ENCODE results near the gene CLCF1.
"Not testable (repeated sequence)": the region's sequence is repeated elsewhere in the genome, so short reads cannot be mapped to it uniquely, and the experiment has no call there.

Gene CLCF1

DNA sequence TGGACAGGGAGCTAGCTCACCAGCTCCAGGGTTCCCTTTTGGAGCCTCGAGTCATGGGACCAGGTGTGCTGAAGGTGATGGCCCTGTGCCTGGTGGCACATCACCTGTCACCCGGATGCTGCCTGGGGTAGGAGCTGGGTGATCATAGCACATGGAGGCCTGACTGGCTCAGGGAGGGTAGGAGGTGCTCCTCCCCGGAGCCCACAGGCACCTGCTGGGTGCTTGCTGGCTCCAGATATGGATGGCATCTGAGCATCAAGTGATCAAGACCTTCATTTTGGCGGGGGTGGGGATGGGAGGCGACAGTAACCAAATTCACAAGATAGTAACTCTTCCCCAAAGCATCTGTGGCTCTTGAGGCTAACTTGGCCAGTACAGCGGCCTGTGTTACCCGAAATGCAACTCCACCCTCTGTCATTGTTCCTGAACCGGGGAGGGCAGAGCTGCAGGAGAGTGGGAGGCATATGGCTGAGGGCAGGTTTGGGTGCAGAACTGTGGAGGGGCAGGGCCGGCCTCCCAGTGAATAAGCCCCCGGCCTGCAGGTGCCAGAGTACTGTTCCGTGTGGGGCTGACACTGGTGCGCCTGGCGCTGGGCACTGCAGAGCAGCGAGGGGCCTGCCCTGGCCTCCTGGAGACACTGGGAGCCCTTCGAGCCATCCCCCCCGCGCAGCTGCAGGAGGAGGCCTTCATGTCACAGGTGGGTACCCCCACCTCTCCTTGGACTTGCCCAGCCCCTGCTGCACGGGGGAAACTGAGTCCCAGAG lies 35.2 kb upstream of the CLCF1 start:
- no peak for DNase-seq (ENCODE audit: low read depth in 2 of 2)

GRCh38 chr11:67407688-67408163 lies 34.3 kb upstream of the CLCF1 start:
- no peak for DNase-seq (ENCODE audit: low read depth in 2 of 2)

GRCh38 chr11:67406969-67407687 lies 33.7 kb upstream of the CLCF1 start:
- no peak for DNase-seq (ENCODE audit: low read depth in 2 of 2)

DNA sequence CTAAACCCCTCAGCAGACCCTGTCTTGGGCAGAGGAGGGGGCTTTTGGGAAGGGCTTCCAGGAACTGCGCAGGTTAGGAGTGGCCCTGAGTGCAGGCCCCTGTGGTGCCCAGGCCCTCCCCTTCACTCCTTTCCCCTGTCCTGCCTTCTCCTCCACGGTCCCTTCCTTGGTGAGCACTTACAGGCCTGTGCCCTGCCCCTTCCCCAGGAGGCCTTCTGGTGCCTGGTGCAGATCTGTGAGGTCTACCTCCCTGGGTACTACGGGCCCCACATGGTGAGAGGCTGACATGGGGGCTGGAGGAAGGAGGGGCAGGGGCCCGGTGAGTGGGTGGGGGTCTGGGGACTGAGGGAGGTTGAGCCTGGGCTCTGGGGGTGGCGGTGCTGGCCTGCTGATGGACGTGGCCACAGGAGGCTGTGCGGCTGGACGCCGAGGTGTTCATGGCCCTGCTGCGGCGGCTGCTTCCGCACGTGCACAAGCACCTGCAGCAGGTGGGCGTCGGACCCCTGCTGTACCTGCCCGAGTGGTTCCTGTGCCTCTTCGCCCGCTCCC lies 33.1 kb upstream of the CLCF1 start:
- no peak for DNase-seq (ENCODE audit: low read depth in 2 of 2)

- DNase-seq (ENCODE audit: low read depth in 2 of 2), result no peak
These were observed 32.4 kb upstream of the CLCF1 start for GRCh38 chr11:67405688-67406339.

- no peak for DNase-seq (ENCODE audit: low read depth in 2 of 2)
These were observed 31.8 kb upstream of the CLCF1 start for GRCh38 chr11:67405196-67405567.

- no peak for DNase-seq (ENCODE audit: low read depth in 2 of 2)
These were observed 31.3 kb upstream of the CLCF1 start for GRCh38 chr11:67404515-67405195.

DNA sequence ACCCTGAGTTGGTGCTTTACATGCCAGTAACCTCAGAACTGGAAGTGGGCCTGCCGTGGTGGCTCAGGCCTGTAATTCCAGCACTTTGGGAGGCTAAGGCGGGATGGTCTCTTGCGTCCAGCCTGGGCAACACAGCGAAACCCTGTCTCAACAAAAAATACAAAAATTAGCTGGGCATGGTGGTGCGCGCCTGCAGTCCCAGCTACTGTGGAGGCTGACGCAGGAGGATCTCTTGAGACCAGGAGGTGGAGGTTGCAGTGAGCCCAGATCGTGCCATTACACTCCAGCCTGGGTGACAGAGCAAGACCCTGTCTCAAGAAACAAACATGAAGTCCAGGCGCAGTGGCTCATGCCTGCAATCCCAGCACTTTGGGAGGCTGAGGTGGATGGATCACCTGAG lies 29.7 kb upstream of the CLCF1 start:
- not testable (repeated sequence) for DNase-seq (ENCODE audit: low read depth in 2 of 2)

DNA sequence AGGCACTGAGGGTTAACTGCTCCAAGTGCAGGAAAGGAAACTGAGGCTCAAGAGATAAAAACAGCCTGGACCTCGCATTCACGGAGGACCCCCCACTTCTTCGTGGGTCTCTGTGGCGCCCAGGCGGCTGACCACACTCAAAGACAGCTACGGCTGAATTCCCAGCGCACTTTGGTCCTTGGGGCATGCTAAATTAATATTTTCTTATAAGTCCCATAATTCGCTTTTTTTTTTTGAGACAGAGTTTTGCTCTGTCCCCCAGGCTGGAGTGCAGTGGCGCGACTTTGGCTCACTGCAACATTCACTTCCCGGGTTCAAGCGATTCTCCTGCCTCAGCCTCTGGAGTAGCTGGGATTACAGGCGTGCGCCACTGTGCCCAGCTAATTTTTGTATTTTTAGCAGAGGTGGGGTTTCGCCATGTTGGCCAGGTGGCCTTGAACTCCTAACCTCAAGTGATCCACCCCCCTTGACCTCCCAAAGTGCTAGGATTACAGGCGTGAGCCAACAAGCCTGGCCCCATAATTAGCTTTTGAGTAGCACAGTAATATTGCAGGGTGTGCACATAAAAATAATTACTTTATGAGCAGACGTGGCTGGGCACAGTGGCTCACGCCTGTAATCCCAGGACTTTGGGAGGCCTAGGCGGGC lies 28.9 kb upstream of the CLCF1 start:
- not testable (repeated sequence) for DNase-seq (ENCODE audit: low read depth in 2 of 2)

DNA sequence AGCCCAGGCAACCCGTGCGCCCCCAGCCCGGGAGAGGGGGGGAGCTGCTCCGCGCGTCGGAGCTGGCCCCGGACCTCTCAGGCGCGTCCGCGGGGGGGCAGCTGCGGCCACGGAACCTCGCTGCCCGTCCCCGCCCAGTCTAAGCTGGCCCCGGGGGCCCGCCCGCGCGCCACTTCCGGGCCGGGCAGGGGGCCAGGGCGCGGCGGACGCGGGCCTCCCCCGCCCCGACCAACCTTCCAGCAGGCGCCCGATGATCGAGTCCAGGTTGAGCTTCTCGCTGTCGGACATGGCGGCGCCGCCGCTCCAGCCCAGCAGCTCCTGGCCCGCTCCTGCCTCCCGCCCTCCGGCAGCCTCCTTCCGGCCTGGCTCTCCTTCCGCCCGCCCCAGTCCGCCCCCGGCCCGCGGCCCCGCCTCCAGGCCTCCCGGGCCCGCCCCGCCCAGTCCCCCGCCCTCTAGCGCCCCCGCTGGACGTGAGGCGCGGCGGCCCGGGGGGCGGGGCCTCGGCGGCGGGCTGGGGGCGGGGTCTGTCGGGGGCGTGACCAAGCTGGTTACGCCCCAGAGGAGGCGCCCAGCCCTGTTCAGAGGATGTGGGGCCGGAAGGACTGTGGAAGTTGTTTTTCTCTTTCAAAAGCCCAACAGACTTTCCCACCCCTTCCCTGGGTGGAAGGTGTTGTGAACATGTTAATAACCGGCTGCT lies 28.2 kb upstream of the CLCF1 start, which contains the start of gene PPP1CA:
TSS of gene PPP1CA (minus strand) at position 364 of the 697 bp plus-strand sequence. CDS start at position 288, 76 bp downstream.
- peak; percentile 78 to 87 for DNase-seq (ENCODE audit: low read depth in 2 of 2)

DNA sequence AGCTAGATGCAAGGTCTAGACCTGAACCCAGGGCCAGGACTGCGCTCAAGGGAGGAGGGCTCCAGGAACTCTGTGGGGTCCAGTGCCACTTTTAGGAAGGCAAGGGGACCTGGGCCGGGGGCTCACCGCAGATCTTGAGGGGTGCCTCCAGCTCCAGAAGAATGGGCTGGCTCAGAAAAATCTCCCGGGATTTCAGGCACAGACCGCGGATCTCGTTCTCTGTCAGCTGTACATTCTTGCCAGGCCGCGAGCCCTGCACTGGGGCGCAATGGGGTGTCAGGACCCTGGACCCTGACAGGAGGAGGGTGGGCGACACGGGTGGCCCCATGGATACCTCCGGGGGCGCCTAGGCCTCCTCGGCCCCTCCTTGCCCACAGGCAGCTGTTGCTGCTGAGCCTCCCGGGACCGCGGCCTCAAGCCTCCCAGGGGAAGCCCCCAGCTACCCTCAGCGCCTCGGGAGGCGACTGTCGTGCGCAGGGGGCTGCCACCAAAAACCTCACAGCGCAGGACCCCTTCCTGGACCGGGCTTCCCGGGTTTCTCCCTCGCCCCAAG lies 27.6 kb upstream of the CLCF1 start:
- no peak for DNase-seq (ENCODE audit: low read depth in 2 of 2)

DNA sequence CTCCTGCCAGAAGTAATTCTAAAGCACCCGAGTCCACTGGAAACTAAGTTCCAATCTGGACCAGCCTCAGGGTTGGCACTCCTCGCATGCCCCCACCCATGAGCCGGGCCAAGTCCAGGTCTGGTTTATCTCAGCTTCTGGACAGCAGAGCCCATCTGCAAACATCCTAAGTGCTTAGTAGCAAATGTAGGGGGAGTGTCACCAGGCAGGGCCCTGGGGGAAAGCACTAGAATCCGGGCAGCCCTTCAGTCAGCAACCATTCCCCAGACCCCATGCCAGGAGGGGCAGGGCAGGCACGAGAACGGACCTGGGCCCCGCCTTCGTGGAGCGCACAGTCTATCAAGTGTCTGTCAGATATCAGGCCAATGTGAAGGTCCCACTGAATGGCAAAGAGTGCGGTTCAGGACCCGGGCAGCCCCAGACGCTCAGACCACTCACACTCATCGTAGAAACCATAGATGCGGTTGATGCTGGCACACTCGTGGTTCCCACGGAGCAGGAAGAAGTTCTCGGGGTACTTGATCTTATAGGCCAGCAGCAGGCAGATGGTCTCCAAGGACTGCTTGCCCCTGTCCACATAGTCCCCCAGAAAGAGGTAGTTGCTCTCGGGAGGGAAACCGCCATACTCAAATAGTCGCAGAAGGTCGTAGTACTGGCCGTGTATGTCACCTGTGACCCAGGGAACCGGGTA lies 27.0 kb upstream of the CLCF1 start:
- no peak for DNase-seq (ENCODE audit: low read depth in 2 of 2)

- no peak for DNase-seq (ENCODE audit: low read depth in 2 of 2)
These were observed 25.5 kb upstream of the CLCF1 start for GRCh38 chr11:67398661-67399563.

DNA sequence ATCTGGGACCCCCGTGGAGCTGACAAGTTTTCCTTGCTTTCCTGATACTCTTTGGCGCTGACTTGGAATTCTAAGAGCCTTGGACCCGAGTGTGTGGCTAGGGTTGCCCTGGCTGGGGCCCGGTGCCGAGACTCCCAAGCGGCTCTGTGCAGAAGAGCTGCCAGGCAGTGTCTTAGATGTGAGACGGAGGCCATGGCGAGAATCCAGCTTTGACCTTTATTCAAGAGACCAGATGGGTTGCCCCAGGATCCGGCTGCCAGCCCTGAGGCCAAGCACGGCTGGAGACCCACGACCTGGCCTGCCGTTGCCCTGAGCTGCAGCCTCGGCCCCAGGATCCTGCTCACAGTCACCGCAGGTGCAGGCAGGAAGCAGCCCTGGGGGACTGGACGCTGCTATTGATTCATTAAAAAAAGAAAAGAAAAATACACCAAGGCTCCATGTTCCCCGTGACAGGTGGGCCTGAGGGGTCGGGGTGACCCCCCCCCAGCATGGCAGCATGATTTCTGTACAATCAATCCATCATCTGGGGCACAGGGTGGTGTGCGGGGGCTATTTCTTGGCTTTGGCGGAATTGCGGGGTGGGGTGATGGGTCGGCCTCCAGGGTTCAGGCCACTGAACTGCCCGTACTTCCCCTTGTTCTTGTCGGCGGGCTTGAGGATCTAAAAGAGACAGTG lies 24.7 kb upstream of the CLCF1 start:
- no peak for DNase-seq (ENCODE audit: low read depth in 2 of 2)

DNA sequence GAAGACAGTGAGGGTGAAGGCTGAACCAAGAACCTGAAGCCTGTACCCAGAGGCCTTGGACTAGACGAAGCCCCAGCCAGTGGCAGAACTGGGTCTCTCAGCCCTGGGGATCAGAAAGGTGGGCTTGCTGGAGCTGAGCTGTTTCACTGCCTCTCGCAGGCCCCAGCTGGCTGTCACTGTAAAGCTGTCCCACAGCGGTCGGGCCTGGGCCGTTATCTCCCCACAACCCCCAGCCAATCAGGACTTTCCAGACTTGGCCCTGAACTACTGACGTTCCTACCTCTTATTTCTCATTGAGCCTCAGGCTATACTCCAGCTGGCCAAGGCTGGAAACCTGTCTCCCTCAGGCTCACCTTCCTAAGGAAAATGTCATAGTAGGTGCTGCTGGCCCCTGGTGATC lies 24.1 kb upstream of the CLCF1 start:
- no peak for DNase-seq (ENCODE audit: low read depth in 2 of 2)

GRCh38 chr11:67396587-67397389 lies 23.4 kb upstream of the CLCF1 start:
- DNase-seq (ENCODE audit: low read depth in 2 of 2), result no peak

DNA sequence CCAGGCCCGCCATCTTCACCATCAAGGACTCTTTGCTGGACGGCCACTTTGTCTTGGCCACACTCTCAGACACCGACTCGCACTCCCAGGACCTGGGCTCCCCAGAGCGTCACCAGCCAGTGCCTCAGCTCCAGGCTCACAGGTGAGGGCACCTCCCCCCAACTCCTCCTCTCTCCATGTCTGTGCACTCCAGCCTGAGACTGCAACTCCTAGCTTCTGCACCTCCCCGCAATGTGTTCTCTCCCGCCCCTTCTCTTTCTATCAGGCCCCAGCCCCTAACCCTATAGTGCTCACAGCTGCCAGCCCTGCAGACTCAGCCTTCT lies 22.8 kb upstream of the CLCF1 start:
- no peak for DNase-seq (ENCODE audit: low read depth in 2 of 2)
